GM21381 (cell line): Measurements from ENCODE around the gene IHH.

Experiments
- ATAC-seq: cut with Tn5 transposase; IDR thresholded peaks from one replicate; pipeline ENCODE4 v1.9.1; 2021; ENCODE audit warnings: mild to moderate bottlenecking, moderate library complexity; ENCODE audit not compliant: unreplicated experiment

IHH gene

DNA sequence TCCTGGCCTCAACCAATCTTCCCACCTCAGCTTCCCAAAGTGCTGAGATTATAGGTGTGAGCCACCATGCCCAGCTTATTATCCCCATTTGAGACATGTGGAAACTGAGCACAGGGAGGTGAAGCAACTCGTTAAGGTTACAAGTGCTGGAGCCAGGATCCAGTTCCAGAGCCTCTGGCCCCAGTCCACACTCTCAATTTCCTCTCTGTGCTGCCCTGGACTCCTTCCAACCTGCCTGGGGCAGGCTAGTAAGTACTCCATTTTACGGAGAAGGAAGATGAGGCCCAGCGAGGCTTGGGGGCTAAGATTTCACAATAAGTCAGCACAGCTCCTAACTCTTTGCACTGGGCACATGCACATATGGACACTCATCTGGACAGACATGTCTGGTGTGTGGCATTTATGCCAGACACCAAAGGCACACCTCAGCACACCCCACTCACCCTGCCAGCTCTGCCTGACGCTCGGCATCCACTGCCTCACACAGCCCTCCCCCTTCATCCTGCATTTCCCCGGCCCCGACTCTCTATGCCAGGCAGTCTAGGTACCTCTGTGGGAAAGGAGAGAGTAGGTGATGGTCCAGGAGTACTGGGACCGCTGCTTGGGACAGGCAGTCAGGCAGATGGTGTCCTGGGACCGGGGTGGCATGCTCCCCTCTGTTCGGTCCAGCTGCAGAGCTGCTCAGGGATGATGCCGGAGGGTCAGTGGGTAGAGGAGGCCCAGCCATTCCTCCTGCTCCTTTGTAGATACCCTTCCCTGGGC, 39.9 kb downstream of the IHH start:
- no peak for ATAC-seq

DNA sequence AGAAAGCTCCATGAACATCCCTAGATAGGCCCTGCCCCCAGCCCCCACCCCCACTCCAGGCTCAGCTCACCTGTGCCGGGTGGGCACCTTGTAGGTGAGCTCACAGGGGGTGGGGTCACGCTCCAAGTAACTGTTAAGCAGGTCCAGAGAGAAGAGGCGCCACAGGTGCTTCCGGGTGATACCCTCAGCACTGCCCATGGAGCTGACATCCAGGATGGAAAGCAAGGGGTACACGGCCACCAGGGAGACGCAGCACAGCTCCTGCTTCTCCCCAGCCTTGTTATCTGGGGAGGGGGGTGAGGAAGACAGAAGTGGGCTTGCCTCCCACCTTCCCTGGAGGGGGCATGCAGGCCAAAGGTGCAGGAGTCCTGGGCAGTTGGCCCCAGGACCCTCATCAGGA, 41.3 kb downstream of the IHH start:
- no peak for ATAC-seq

DNA sequence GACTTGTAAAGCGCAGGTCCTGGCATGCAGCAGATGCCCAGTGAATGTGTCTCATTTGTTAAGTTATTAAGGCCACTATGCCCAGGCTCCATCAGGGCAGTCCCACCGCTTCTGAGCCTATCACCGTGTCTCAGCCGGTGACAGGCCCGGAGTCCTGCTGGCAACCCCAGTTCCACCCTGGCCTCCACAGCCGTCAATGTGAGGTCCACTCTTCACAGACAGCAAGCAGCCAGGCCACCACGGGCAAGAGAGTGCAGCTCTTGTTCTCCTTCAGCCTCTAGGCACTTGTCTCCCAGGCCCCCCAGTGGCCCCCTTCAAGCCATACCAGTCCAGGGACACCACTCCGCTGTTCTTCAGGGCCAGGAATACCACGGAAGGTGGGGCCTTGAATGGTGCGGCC, 42.0 kb downstream of the IHH start:
- no peak for ATAC-seq

DNA sequence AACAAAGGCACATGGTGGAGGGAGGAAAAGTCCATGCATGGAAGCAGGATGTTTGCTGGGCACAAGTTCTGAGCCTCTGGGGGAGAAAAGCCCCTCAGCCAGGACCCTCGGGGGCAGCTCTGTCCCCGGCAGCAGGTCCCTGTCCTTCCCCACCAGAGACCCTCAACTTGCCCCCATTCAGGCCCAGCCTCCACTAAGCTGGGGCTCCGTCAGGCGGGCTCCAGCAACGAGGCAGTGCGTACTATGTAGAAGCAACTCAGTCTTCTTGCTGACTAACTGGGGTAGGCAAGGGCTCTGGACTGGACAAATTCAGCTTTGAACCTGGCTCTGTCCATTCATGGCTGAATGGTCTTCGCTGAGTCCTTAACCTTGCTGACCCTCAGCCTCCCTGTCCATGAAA, 42.4 kb downstream of the IHH start:
- ATAC-seq = no peak

DNA sequence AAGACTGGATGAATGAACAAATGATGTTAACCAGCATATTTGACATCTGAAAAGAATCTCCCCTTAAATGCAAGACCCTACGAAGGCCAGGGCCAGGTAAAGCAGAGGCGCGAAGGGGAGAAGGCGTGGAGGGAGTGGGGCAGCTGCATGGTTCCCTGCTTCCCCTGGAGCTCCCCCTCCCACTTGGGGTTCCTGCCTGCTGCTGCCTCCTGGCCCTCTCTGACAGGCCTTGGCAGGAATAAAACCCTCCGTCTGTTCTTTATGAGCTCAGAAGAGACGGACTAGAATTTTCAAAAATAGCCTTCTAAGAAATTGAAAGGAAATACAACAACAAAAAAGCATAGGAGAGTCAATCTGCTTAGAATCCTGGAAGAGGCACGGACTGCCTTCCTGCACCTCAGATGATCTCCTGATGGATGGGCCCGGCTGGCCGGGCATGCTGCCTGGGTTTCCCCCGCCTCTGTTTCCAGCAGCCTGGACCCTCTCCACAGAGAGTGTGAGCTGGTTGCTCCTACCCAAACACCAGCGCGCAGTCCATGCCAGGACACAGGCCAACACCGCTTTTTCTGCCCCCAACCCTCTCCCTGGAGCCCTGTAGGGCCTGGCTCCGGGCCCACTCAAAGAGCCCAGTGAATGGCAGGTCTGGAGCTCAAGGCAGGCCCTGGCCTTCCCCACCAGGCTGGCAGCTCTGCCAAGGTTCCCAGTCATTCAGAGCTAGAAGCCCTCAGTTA, 43.4 kb downstream of the IHH start:
- ATAC-seq = no peak

DNA sequence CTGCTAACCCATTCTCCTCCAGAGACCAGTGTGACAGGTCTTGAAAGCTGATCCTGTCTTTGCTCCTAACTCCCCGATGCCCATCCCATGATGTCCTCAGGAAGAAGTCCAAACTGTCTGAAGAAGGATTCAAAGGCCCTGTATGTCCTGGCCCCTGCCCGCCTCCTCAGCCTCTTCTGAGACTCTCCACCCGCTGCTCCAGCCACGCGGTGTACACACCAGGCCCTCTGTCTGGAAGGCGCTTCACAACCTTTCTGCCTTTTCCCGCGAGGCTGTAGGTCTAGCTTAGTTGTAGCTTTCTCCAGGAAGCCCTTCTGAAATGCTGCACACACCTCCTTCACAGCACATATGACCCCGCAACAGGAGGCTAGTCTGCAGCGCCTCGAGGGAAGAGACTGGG, 44.0 kb downstream of the IHH start:
- ATAC-seq = no peak

DNA sequence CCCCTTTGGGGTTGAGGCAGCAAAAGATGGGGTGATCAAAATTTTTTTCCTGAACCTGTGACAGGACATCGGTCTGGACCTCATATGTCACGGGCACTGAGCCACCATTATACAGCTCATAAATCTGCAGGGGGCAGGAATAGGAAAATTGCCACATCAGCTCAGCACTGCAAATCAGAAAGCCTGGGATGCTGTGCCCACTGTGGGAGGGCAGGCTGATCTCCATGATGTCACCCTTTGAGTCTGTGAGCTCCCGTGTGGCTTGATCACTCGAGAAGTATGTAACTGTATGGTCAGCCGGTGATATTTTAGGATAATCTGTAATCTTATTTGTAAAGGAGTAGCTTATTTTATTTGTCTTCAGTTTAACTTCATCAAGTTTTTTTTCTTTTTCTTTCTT, 49.8 kb downstream of the IHH start:
- ATAC-seq = no peak

DNA sequence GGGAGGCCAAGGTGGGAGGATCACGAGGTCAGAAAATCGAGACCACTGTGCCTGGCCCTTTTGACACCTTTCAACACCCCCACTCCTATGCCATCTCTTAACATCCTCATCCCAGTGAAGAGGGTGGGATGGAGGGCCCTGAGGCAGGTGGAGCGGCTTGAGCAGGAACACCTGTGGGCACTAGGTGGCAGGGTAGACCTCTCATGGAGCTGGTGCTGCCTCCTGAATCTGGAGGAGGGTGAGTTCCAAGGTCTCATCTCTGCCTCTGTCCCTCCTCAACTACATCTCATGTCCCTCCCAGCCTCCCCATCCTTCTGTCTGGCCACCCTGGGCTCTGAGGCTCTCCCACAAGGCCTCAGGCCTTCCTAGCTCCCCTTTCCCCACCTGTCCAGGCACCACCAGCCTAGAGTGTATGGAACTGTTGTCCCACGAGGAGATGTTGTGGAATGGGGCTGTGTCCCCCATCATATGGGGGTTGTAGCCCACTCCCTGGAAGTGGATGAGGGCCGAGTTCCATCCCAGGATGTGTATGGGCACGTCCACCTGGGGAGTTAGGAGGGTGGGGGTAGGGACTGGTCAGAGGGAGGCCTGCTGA, 50.5 kb downstream of the IHH start:
- ATAC-seq = no peak

DNA sequence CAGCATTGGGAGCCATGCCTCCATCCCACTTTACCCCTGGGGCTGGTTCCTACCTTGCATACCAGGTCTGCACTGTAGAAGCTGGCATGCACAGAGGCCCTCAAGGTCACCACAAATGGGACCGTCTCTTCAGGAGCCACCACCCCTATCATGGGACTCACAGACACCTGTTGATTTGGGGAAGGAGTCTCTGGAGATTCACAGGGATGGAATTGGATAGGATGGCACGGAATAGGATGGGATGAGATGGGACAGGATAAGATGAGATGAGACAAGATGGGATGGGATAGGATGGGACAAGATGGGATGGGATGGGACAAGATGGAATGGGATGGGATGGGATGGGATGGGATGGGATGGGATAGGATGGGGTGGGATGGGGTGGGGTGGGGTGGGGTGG, 51.4 kb downstream of the IHH start:
- no peak for ATAC-seq
